ENCODE measurements around the gene MYO9B. TPM values are rescaled to one million over a fixed set of nuclear protein-coding genes. Genes with fewer than 3 reads are reported as not detected.

MYO9B gene
- total and polyA plus RNA-seq, 2 of the 13 experiments (the other 11 are each of a cell fraction or from before 2014, with no cell fraction given) = 18.0 to 18.3 TPM

- TF ChIP-seq FOXO4 (CRISPR knock-in tag; conservative IDR thresholded peaks at IDR 0.05) = no peak
- peak; percentile 97 for TF ChIP-seq ATF3 (CRISPR knock-in tag; IDR thresholded peaks at IDR 0.05)
- TF ChIP-seq FLYWCH1 (CRISPR knock-in tag; IDR thresholded peaks at IDR 0.05) = no peak
- TF ChIP-seq ELF3 (CRISPR knock-in tag; IDR thresholded peaks at IDR 0.05) = peak; percentile 62; the same call in 1 of the 2 replicates
- TF ChIP-seq CREM (IDR thresholded peaks at IDR 0.05) = no peak
- no peak for TF ChIP-seq CREM (CRISPR knock-in tag; IDR thresholded peaks at IDR 0.05)
- TF ChIP-seq KMT2A (CRISPR knock-in tag; IDR thresholded peaks at IDR 0.05) = 0 out of 2 replicates have a peak, but pooled peaks have one; percentile 16
- TF ChIP-seq ATF7 (IDR thresholded peaks at IDR 0.05) = peak; percentile 13; the same call in 1 of the 2 replicates
- peak; percentile 97 for TF ChIP-seq ATF7 (CRISPR knock-in tag; IDR thresholded peaks at IDR 0.05)
- TF ChIP-seq EZH2 (conservative IDR thresholded peaks at IDR 0.05; ENCODE audit: low read depth, low read length) = no peak
- peak; percentile 57; the same call in 1 of the 2 replicates for TF ChIP-seq FOXP4 (CRISPR knock-in tag; IDR thresholded peaks at IDR 0.05)
- no peak for TF ChIP-seq TOE1 (CRISPR knock-in tag; IDR thresholded peaks at IDR 0.05)
These were observed 59.6 kb downstream of the MYO9B start (continued) for GRCh38 chr19:17135001-17135853.
